NCI-H446 (cell line): ENCODE data around the gene CFAP53.
A peak's percentile ranks its signal among the peaks of the same experiment; 100 is the strongest.
"Not testable (repeated sequence)": the region's sequence is repeated elsewhere in the genome, so short reads cannot be mapped to it uniquely, and the experiment has no call there.

Experiments used
- DNase-seq, 2 experiments: peaks; one replicate each; lab custom pipeline; 2025; lab: John Stamatoyannopoulos, UW

CFAP53 gene, protein sequence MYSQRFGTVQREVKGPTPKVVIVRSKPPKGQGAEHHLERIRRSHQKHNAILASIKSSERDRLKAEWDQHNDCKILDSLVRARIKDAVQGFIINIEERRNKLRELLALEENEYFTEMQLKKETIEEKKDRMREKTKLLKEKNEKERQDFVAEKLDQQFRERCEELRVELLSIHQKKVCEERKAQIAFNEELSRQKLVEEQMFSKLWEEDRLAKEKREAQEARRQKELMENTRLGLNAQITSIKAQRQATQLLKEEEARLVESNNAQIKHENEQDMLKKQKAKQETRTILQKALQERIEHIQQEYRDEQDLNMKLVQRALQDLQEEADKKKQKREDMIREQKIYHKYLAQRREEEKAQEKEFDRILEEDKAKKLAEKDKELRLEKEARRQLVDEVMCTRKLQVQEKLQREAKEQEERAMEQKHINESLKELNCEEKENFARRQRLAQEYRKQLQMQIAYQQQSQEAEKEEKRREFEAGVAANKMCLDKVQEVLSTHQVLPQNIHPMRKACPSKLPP

DNA sequence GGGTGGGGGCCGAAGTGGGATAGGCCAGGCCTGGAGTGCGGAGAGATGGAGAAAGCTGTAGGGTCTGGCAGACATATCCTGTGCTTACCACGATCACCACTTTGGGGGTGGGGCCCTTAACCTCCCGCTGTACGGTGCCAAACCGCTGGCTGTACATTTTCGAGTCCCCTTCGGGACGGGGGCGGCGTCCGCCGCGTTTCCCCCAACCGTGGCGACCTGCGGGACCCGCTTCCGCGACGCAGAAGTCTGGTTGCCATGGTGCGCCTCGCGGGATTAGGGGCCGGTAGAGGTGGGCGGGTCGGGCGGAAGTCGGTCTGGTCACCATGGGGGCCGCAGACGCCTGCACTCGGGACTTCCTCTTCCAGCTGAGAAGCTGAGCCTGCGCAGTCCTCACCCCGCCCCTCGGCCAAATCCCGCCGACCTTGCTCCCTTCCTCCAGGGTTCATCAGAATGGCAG is at the start of gene CFAP53:
Gene CFAP53, minus strand, starts transcription at position 248 of the 457 bp plus-strand sequence. Its CDS starts 91 bp downstream, at position 157.
- DNase-seq, result peak; percentile 6 to 49

DNA sequence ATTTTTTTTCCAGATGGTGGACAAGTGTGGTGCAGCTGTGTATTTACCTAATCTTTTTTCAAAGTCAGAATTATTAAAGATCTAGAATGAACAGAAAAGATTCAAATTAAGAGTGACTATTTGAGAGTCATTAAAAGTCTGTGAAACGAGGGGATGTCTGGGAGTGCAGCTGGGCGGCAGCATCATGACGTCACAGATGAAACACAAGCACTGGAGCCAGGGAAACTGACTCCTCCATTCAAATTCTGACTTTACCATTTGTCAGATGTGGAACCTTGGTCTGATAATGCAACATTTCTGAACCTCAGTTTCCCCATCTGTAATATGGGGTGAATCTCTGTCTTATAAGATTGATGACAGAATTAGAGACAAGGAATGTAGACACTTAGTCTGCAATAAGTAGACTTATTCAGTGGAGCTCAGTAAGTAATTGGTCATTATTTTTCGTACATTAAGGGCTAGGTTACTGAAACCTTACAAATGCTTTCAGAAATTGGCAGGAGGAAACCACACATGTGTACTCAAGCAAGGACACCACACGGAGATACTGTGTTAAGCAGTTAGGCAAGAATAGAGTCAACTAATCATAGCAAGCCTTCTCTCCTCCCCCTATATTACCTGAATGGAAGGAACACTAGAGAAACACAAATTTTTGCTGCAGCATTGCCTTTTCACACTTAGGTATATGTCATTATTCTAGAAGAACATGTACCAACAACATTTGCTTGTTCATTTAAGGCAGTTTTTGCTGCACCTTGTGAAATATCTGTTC is 49.0 kb upstream of the CFAP53 start:
- DNase-seq, result no peak

DNA sequence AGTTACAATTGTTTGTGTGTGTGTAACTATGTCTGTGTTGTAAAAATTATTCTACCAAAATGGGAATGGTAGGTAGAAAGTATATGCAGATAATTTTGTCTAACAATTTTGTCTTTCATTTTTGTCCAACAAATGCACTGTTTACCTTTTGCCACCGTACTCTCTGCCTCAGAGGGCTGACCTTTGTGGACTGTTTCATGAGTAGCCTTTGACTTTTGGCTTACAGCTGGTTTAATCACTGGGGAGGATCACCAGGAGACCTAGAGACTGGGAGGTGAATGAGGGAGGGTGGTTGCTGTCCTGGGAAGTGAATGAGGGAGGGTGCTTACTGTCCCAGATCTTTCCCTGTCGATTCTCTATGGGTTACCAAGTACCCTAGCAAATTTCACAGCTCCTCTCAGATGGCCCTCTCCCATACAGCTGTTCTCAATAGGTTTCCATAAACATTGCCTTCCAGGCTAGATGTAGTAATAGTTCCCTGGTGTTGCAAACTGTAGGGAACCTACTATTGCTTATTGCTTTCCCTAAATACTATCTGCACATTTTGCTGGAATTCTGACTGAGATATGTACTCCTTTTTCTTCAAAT is 47.7 kb upstream of the CFAP53 start:
- DNase-seq, result no peak

DNA sequence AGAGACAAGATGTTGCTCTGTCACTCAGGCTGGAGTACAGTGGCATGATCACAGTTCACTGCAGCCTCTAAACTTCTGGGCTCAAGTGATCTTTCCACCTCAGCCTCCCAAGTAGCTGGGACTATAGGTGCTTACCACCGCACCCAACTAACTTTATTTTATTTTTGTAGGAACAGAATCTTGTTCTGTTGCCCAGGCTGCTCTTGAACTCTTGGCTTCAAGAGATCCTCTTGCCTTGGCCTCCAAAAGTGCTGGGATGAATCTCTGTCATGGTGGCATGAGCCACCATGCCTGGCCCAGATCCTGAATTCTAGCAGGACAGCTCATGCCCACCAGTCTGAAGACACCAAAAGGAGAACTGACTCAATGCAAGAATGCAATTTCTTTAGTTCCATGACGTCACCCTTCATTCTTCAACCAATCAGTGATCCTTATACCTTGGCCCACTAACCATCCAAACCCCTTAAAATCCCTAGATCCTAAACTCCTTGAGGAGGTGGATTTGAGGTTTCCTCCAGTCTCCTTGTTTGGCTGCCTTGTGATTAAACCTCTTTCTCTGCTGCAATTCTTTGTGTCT is 46.8 kb upstream of the CFAP53 start:
- no peak for DNase-seq

DNA sequence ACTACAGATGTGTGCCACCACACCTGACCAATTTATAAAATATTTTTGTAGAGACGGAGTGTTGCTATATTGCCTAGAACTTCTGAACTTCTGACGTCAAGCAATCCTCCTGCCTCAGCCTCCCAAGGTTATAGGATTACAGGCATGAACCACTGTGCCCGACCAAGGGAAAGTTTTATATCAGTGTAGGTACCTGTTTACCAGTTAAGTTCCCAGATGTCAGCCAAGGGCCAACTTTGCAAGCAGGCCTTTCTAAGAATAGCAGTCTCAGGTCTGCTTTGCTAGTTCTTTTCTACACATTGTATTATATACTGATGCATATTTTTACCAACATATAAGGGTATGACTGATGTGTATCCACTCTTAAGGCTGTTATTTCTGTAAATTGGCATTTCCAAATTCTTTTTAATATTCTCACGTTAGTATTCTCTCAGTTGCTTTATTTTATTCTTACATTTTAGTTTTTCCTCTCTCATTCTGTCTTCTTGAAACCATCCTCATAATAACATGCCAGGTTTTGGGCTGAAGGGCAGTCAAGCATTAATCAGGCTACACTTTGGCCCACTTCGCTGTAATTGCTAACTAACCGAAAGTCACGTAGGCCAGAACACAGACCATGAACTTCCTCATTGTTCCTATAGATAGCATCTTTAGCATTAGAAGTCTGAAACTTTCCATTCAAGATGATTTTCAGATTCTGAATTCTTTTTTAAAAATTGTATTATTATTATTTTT is 46.2 kb upstream of the CFAP53 start:
- DNase-seq, result no peak

DNA sequence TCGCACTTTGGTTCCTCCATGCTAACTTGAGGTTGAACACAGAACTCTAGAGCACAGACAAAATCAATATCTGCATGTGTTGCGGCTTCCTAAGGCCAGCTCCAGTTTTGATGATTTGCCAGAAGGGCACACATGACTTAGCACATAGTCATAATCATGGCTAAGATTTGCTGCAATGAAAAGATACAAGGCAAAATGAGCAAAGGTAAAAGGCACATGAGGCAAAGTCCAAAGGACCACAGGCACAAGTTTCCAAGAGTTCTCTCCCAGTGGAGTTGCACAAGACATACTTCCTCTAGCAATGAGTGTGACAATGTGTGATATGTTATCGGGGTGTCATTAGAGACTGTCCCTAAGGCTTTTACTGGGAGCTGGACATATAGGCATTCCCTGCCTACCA is 45.4 kb upstream of the CFAP53 start:
- DNase-seq, result no peak

DNA sequence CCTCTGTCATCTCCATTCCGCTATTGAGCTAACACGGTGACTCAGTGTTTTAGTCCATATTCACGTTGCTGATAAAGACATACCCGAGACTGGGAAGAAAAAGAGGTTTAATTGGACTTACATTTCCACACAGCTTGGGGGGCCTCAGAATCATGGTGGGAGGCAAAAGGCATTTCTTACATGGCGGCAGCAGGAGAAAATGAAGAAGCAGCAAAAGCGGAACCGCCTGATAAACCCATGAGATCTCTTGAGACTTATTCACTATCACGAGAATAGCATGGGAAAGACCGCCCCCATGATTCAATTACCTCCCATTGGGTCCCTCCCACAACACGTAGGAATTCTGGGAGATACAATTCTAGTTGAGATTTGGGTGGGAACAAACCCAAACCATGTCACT is 43.8 kb upstream of the CFAP53 start:
- DNase-seq, result peak in 1 of 2 experiments; percentile 48

DNA sequence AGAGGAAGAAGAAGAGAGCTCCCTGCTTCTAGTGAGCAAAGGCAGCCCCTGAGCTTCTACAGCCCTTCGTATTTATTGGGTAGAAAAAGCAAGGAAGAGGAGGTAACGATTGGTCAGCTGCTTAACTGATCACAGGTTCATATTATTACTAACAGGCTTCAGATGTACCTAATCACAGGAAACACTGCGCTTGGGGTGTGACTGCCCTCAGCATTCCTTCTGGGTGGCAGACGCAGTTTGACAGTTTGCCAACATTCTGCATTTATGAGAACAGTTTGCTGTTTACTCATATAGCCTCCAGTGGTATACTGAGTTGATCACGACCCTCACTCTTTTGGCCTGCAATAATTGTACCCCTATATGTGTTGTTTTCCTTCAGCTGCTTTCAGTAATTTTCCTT is 42.6 kb upstream of the CFAP53 start:
- DNase-seq, result not testable (repeated sequence)

DNA sequence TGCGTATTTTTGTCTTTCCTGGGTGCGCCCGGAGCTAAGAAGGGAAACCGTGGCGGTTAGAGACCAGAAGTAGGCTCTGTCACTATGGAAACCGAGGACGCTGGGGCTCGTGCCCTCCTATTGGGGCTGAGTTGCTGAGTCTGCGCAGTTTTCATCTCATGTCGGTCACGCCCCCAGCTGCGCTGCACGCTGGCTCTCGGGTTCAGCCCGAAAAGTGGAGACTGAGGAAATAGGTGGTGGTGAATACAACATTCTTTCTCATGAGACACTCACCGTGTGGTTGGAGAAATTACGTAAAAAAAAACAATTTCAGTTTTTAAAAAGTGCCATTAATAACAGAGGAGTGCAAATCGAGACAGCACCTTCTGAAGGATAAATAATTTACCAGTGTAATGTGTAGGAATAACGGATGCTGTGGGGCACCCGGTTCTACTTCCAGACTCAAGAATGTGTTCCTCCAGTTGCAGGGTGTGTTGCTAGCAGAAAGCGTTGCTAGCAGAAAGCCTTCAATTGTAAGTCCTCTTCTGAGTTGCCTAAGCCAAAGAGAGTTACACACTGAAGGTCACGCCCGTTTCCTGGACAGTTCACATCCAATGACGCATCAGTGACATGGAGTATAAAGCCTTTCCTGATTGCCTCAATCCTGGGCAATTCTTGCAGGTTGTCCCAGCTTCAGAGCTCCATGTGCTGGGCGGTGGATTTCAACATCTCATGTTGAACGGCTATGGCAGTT is 41.6 kb upstream of the CFAP53 start:
- DNase-seq, result peak; percentile 54 to 87

DNA sequence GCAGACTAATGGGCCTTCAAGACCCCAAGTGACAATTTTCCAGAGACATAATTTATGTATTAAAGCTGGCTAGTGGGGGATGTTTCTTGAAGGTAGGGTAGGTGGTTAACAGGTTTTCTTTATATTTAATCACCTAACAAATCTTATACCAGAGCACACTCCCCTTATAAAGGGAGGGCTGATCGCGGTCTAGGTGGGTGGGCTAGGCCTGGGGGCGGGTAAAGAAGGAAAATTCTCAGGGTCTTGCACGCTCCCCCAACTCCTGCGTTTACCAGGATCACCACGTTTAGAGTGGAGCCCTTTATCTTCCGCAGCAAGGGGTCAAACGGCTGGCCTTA is 41.1 kb upstream of the CFAP53 start:
- DNase-seq, result no peak

DNA sequence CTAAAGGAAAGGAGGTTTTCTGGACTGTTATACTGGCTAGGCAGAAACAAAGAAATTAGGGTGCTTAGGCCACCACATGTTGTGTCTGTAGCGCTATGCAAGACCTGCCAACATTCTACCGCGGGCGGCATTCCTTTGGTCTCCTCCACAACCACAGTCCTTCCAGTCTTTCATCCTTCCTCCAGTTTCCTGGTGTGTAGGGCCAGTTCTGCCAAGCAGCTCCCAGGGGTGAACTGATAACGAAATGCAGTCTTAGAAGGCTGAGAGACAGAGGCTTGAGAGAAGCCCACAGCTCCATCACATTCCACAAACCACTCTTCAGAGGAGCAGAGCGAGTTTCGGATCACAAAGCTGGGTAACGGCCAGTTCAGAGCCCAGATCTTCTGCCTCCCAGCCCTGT is 40.6 kb upstream of the CFAP53 start:
- DNase-seq, result no peak

DNA sequence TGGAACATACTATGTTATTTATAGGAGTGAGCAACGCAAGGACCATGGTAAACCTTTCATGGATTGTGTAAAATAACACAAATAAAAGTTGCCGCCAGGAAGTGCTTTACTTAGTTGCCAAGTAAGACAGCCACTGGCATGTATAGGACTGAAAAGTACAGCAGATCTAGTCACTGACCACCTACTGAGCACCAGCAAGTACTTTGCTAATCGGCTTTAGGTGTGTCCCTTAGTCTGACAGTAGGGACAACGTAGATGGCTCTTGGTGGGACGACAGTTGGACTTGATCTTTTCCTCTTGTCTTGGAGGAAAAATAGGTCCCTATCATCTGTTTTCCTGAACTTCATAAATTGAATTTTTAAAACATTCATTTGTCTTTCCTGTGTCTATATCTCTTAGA is 34.8 kb upstream of the CFAP53 start:
- DNase-seq, result no peak

DNA sequence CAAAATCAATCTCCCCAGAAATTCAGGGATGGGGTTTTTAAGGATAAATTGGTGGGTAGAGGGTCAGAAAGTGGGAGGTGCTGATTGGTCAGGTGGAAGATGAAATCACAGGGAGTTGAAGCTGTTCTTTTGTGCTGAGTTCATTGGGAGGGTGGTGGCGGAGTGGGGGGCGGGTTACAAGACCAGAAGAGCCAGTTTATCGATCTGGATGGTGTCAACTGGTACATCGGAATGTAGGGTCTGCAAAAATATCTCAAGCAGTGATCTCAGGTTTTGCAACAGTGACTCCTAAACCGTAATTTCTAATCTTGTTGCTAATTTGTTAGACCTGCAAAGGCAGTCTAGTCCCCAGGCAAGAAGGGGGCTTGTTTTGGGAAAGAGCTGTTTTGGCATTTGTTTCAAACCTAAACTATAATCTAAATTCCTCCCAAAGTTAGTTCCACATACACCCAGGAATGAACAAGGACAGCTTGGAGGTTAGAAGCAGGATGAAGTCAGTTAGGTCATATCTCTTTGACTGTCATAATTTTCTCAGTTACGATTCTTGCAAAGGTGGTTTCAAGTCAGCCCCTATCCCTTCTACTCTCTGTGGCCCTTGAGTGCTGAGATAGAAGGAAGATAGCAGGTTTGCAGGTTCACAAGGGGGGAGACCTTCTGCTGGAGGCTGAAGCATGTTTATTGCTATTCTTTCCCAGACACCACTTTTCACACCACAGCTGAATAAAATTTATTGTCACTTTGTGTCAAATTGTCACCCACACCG is 33.5 kb upstream of the CFAP53 start:
- no peak for DNase-seq

DNA sequence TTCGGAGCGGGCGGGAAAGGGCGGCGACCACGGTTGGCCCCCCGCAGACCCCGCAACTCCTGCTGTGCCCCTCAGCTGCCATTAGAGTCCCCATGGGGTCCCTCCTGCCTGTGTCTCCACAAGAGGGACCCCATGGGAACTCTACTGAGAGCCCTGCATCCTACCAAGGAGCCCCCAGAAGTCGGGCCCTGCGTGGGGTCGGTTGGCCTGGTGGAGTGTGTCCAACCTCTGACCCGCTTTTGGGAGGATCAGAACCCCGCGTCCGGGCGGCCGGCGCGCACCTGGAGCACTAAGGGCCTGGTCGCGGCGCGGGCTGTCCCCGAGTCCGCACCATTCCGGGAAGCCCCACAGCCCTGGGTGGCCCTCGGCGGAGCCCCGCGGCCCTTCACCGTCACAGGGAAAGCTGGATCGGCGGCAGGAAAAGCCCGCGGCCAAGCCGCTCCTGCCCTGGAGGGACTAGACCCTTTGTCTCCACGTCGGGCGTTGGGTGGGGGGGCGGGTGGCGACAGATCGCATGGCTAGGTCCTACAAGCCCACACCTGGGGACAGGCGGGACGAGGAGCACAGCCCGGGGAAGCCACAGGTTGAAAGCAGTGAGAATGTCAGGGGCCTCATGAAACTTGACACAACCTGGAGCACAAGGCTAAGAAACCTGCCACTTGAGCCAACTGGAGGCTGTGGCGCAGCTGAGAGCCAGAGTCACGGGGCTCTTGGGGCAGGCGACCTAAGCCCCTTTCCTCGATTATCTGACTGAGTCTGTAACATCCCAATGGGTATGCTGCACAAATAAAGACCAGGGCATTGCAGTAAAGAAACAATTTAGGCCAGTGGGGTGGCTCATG is 32.4 kb upstream of the CFAP53 start:
- DNase-seq, result no peak

DNA sequence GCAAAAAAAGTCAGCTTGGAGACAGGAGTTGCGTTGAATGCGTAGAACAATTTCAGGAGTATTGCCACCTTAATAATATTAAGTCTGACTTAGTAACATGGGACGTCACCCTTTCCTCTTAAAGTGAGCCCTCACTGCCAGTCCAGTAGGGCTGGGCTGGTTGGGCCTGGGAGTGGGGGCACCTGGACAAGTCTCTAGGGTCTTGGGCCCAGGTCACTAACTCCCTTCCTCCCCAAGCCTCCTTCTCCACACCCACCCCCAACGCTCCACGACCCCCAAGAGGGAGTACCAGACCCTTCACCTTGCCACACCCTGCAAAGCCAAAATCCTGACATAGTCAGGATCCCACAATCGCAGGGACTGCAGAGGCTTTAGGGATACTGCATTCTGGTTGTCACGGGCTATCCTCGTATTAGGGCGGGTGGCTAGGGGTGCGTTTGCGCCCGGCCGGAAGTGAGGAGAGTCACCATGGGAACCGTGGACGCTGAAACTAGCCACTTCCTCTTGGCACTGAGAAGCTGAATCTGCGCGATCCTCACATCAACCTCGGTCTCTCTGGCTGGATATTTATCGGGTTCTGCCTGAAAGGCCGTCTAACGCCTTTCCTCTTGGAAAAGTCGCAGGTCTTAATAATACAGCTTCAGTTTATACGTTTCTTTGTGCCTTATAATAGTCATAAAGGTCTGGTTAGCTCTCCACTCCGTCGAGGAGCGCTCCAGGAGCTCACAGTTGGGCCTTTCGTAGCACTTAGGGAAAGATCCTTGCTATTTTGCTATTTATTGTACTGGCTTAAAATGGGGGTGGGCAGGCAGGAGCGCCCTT is 31.5 kb upstream of the CFAP53 start:
- peak in 1 of 2 experiments; percentile 65 for DNase-seq

DNA sequence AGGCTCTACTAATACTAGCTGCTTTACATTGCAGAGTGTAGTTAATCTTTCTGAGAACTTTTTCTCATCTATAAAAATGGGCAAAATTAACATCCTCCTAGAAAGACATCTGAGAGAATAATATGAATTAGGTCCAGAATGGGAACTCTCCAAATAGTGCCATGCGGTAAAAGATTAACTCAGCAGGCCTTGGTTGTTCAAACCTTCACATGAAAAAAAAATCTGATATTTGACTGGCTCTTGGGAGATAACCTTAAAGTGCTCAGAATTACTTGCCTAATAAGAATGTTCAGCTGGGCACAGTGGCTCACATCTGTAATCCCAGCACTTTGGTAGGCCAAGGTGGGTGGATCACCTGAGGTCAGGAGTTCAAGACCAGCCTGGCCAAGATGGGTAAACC is 26.7 kb upstream of the CFAP53 start:
- DNase-seq, result no peak

DNA sequence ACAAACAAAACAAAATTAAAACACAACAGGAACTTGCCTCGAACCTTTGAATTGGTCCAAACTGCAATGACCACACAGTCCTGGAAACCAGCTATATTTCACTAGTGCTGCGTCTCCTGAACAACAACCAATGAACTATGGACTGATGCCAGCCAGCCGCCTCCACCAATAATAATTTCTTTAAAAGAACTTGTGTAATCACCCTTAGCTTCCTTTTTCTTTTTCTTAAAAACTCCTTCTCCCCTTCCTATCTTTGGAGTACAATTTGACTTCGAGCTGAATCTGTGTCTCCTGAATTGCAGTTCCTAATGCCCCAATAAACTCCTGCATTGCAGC is 22.8 kb upstream of the CFAP53 start:
- DNase-seq, result no peak

DNA sequence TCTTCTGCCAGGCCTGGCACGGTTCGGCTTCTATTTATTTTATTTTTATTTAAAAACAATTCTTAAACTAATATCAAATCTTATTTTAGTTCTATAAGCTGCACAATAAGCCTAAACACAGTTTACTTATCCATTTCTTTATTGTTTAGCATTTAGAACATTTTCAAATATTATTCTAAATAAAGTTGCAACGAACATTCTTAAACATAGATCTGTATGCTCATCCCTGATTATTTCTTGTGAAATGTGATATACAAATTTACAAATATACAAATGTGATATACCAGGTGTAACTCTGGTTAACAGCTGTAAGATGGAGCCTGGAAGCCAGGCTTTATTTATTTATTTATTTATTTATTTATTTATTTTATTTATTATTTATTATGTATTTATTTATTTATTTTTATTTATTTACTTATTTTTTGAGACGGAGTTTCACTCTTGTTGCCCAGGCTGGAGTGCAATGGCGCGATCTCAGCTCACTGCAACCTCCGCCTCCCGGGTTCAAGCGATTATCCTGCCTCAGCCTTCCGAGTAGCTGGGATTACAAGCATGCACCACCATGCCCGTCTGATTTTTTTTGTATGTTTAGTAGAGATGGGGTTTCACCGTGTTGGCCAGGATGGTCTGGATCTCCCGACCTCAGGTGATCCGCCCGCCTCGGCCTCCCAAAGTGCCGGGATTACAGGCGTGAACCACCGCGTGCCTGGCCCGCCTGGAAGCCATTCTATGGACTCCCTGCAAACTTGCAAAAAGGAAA is 22.2 kb upstream of the CFAP53 start:
- not testable (repeated sequence) for DNase-seq
